C4-2B (cell line): Measurements from ENCODE around the gene NUCKS1.

Source experiments
- ZFX ChIP-seq: fragments of 450-650 bp; IDR thresholded peaks from 2 replicates; pipeline ENCODE4 v1.6.1; 2017
- TF ChIP-seq, protein P1 (sequence below): fragments of 450-650 bp; conservative IDR thresholded peaks from 2 replicates; pipeline ENCODE4 v1.5.1; 2017; ENCODE audit warnings: mild to moderate bottlenecking

DNA sequence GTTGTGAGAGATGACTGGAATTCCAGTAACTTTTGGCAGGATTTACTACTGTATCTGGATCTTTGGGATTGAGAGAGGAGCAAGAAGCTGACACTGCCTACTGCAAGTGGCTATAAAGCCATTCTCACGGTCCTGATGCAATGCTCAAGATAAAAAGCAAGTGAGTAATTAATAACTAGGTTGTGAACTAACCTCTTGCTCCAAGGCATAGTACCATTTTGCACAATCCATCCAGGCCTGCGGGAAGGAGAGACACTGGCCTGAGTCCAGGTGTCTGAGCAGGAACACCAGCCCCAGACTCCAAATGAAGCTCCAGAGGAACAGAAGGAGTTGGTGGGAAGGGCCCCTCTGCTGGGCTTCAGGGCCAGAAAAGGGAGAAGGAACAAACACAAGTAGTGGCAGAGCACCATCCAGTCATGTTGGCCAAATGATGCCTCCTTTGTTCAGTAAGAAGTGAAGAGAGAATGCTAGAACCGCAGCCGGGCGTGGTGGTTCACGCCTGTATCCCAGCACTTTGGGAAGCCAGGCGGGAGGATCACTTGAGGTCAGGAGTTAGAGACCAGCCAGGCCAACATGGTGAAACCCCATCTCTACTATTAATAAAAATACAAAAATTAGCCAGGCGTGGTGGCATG is 59.7 kb downstream of the NUCKS1 start:
- TF ChIP-seq, protein P1, sequence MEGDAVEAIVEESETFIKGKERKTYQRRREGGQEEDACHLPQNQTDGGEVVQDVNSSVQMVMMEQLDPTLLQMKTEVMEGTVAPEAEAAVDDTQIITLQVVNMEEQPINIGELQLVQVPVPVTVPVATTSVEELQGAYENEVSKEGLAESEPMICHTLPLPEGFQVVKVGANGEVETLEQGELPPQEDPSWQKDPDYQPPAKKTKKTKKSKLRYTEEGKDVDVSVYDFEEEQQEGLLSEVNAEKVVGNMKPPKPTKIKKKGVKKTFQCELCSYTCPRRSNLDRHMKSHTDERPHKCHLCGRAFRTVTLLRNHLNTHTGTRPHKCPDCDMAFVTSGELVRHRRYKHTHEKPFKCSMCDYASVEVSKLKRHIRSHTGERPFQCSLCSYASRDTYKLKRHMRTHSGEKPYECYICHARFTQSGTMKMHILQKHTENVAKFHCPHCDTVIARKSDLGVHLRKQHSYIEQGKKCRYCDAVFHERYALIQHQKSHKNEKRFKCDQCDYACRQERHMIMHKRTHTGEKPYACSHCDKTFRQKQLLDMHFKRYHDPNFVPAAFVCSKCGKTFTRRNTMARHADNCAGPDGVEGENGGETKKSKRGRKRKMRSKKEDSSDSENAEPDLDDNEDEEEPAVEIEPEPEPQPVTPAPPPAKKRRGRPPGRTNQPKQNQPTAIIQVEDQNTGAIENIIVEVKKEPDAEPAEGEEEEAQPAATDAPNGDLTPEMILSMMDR = no peak
- no peak for TF ChIP-seq ZFX
